Thyroid gland (tissue), 4 donors: ENCODE results near the gene IL6R. TPM values are rescaled to one million over a fixed set of nuclear protein-coding genes. Genes with fewer than 3 reads are reported as not detected.

ENCODE experiments used
- DNase-seq, 2 donors: peaks; one replicate each; pipeline ENCODE4 v3.0.0-alpha.2; 2019
- H3K27ac ChIP-seq, 3 donors: fragments of 200-600 bp; sonication (generic); 1 replicate in 2 of 3; 2 replicates in 1 of 3; pipeline ENCODE4 v1.5.1; 2016 to 2019; ENCODE audit warnings: mild to moderate bottlenecking in 1 of 3, moderate library complexity in 1 of 3
- H3K27me3 ChIP-seq: fragments of 200-600 bp; sonication (generic); one replicate; pipeline ENCODE4 v1.5.1; 2019
- H3K36me3 ChIP-seq, 2 donors: fragments of 200-600 bp; sonication (generic); one replicate each; pipeline ENCODE4 v1.5.1; 2016 to 2019
- H3K4me1 ChIP-seq, 2 donors: fragments of 200-600 bp; sonication (generic); one replicate each; pipeline ENCODE4 v1.5.1; 2017 to 2019
- H3K4me3 ChIP-seq, 3 donors: fragments of 200-600 bp; sonication (generic); replicated peaks in 1 of 3; 1 replicate in 2 of 3; 2 replicates in 1 of 3; pipeline ENCODE4 v1.5.1; 2016; ENCODE audit warnings: mild to moderate bottlenecking in 1 of 3
- H3K9me3 ChIP-seq: fragments of 200-600 bp; sonication (generic); one replicate; pipeline ENCODE4 v1.5.1; 2017
- CTCF ChIP-seq, 6 experiments: fragments of 200-600 bp in 3 of 6; fragments of 450-650 bp in 3 of 6; sonication (generic) in 3 of 6; IDR thresholded peaks; one replicate each; pipeline ENCODE4 v1.5.1; 2016 to 2019; ENCODE audit warnings: antibody characterized with exemption in 6 of 6, mild to moderate bottlenecking in 2 of 6, inconsistent platforms in 1 of 6, moderate library complexity in 1 of 6
- POLR2A ChIP-seq, 2 donors: fragments of 450-650 bp; IDR thresholded peaks; one replicate each; pipeline ENCODE4 v1.6.1; 2017; ENCODE audit warnings: antibody characterized with exemption in 2 of 2, mild to moderate bottlenecking in 2 of 2, moderate library complexity in 1 of 2
- WGBS, 2 donors: methylation state at CpG; one replicate each; pipeline ENCODE4 v1.1.5; 2017; 5-methylcytosine and 5-hydroxymethylcytosine counted together
- intact Hi-C: fragments of 100-400 bp; cut with DNase I; formaldehyde crosslinking; loops from one replicate; pipeline ENCODE4 v1.15.1; 2023
- total RNA-seq, 4 donors: library from RNA; depleted of rRNA; stranded (reverse); fragments of >200 nt; gene quantifications; one replicate each; pipeline ENCODE4 v1.2.3, GENCODE V29; 2016

Gene IL6R
- total RNA-seq, 4 donors from 2014 or later, result 4.4 to 15.3 (median 7.4) TPM

GRCh38 chr1:154416471-154417337 is 11.6 kb downstream of the IL6R start:
- WGBS, 2 donors, result 96 to 99% methylated on average over 10 of the region's 10 CpGs
- H3K27me3 ChIP-seq, result no peaks in the 10 kb centered on the region
- peaks cover 29 to 47% of the 10 kb centered on the region in 2 donors for H3K4me1 ChIP-seq
- no peak for TF ChIP-seq POLR2A (IDR thresholded peaks at IDR 0.05)
- no peak for TF ChIP-seq CTCF (IDR thresholded peaks at IDR 0.05)
- no peak for DNase-seq
- H3K36me3 ChIP-seq, result no peaks in the 10 kb centered on the region
- H3K4me3 ChIP-seq, result no peak overlapping the region
- no peaks in the 10 kb centered on the region for H3K9me3 ChIP-seq
- no peak overlapping the region for H3K27ac ChIP-seq
- intact Hi-C loops, result no loop called here

GRCh38 chr1:154417338-154417608 is 12.1 kb downstream of the IL6R start:
- 97 to 100% methylated on average over 3 of the region's 3 CpGs for WGBS, 2 donors
- no peak for DNase-seq
- Histone ChIP-seq H3K27me3 (no peaks in the 10 kb centered on the region), H3K9me3 (no peaks in the 10 kb centered on the region), H3K27ac (no peak overlapping the region), H3K36me3 (no peaks in the 10 kb centered on the region), H3K4me3 (no peak overlapping the region), H3K4me1 (peaks cover 29 to 48% of the 10 kb centered on the region in 2 donors)
- intact Hi-C loops, result no loop called here
- TF ChIP-seq POLR2A (IDR thresholded peaks at IDR 0.05) (no peak), CTCF (IDR thresholded peaks at IDR 0.05) (no peak)

GRCh38 chr1:154418062-154418921 is 13.1 kb downstream of the IL6R start:
- H3K9me3 ChIP-seq, result no peaks in the 10 kb centered on the region
- WGBS, 2 donors, result 88 to 90% methylated on average over 17 of the region's 17 CpGs
- peak overlapping the region in 2 of 3 donors; percentile 95 to 96 for H3K27ac ChIP-seq
- H3K4me3 ChIP-seq, result no peak overlapping the region
- intact Hi-C loops, result no loop called here
- DNase-seq, result peak in 1 of 2 donors; percentile 35
- TF ChIP-seq POLR2A (IDR thresholded peaks at IDR 0.05), result peak in 1 of 2 donors; percentile 13
- no peak for TF ChIP-seq CTCF (IDR thresholded peaks at IDR 0.05)
- H3K27me3 ChIP-seq, result no peaks in the 10 kb centered on the region
- H3K36me3 ChIP-seq, result no peaks in the 10 kb centered on the region
- peaks cover 29 to 57% of the 10 kb centered on the region in 2 donors for H3K4me1 ChIP-seq

GRCh38 chr1:154418923-154419619 is 13.9 kb downstream of the IL6R start:
- intact Hi-C loops, result no loop called here
- Histone ChIP-seq H3K9me3 (no peaks in the 10 kb centered on the region), H3K36me3 (no peaks in the 10 kb centered on the region), H3K4me1 (peaks cover 29 to 65% of the 10 kb centered on the region in 2 donors), H3K4me3 (no peak overlapping the region), H3K27me3 (no peaks in the 10 kb centered on the region), H3K27ac (peak overlapping the region; percentile 91 to 96 (median 95))
- DNase-seq, result no peak
- no peak for TF ChIP-seq CTCF (IDR thresholded peaks at IDR 0.05)
- TF ChIP-seq POLR2A (IDR thresholded peaks at IDR 0.05), result no peak
- 42 to 46% methylated on average over 5 of the region's 5 CpGs for WGBS, 2 donors
